CD4-positive, alpha-beta T cell treated with Interferon alpha-2 for 1 hour (primary cell): ENCODE results near the gene NET1.
"Not testable (repeated sequence)": the region's sequence is repeated elsewhere in the genome, so short reads cannot be mapped to it uniquely, and the experiment has no call there.

Experiments used
- DNase-seq, 2 donors: peaks; one replicate each; pipeline ENCODE4 v3.0.0-alpha.2; 2020 to 2022

NET1 gene

GRCh38 chr10:5412277-5412941 lies at the start of gene NET1:
TSS of gene NET1 (plus strand) at chr10:5412557. CDS start at chr10:5412693, 136 bp downstream.
- DNase-seq, result peak; percentile 67 to 76

GRCh38 chr10:5362873-5363272 lies 49.5 kb upstream of the NET1 start:
- DNase-seq, result no peak

- DNase-seq, result no peak
These were observed 48.0 kb upstream of the NET1 start for GRCh38 chr10:5364374-5364773.

GRCh38 chr10:5364890-5365338 lies 47.4 kb upstream of the NET1 start, which contains the start of gene UCN3:
TSS of gene UCN3 (plus strand) at chr10:5364966. CDS start at chr10:5373721, 8,755 bp downstream.
- no peak for DNase-seq

- DNase-seq, result no peak
These were observed 46.4 kb upstream of the NET1 start for GRCh38 chr10:5365928-5366327.

GRCh38 chr10:5369362-5370158 lies 42.8 kb upstream of the NET1 start:
- DNase-seq, result no peak

GRCh38 chr10:5370493-5371352 lies 41.6 kb upstream of the NET1 start:
- no peak for DNase-seq

GRCh38 chr10:5373307-5373706 lies 39.0 kb upstream of the NET1 start:
- DNase-seq, result no peak

GRCh38 chr10:5373891-5374611 lies 38.3 kb upstream of the NET1 start:
- DNase-seq, result no peak

- DNase-seq, result no peak
These were observed 35.9 kb upstream of the NET1 start for GRCh38 chr10:5376450-5376849.

- DNase-seq, result not testable (repeated sequence)
These were observed 33.2 kb upstream of the NET1 start for GRCh38 chr10:5379202-5379601.

GRCh38 chr10:5380395-5380794 lies 32.0 kb upstream of the NET1 start:
- not testable (repeated sequence) for DNase-seq

- DNase-seq, result no peak
These were observed 31.2 kb upstream of the NET1 start for GRCh38 chr10:5381187-5381586.

- DNase-seq, result no peak
These were observed 27.1 kb upstream of the NET1 start for GRCh38 chr10:5385224-5385623.

GRCh38 chr10:5387169-5387568 lies 25.2 kb upstream of the NET1 start:
- no peak for DNase-seq

GRCh38 chr10:5390607-5391205 lies 21.7 kb upstream of the NET1 start:
- no peak for DNase-seq

GRCh38 chr10:5391790-5392189 lies 20.6 kb upstream of the NET1 start:
- no peak for DNase-seq

GRCh38 chr10:5393529-5393928 lies 18.8 kb upstream of the NET1 start:
- DNase-seq, result no peak

GRCh38 chr10:5395168-5395567 lies 17.2 kb upstream of the NET1 start:
- DNase-seq, result no peak

- DNase-seq, result no peak
These were observed 15.6 kb upstream of the NET1 start for GRCh38 chr10:5396556-5397300.

GRCh38 chr10:5399332-5399731 lies 13.0 kb upstream of the NET1 start:
- DNase-seq, result no peak
